Neuronal stem cell (in vitro differentiated cells): ENCODE data around the gene SIN3A. TPM values are rescaled to one million over a fixed set of nuclear protein-coding genes. Genes with fewer than 3 reads are reported as not detected.

Source experiments
- small RNA-seq: library from polyadenylated mRNA; stranded (forward); fragments of <200 nt; extraction: miRNeasy Mini kit (QIAGEN cat#:217004); gene quantifications from one replicate; pipeline ENCODE3, GENCODE V24; 2013; ENCODE audit not compliant: insufficient read depth

The SIN3A gene

Small RNA genes within 50 kb of the gene (small RNA-seq; reads per million reads assigned to genes)
- gene AC105036.2: not detected
